COLO668 (cell line): ENCODE measurements around the gene MRPL2.

Experiments used
- DNase-seq: peaks from one replicate; lab custom pipeline; 2025; ENCODE audit not compliant: unreplicated experiment; lab: John Stamatoyannopoulos, UW

MRPL2 gene

GRCh38 chr6:43059168-43060033 is at the start of gene MRPL2, which contains the start of gene KLC4:
Gene MRPL2 (minus strand): TSS chr6:43059434. CDS start chr6:43059381, 53 bp downstream.
Gene KLC4 (plus strand): TSS chr6:43059631. CDS start chr6:43061336, 1,705 bp downstream.
- peak; percentile 96 for DNase-seq

GRCh38 chr6:43107344-43108062 is 48.3 kb upstream of the MRPL2 start:
- DNase-seq = no peak

GRCh38 chr6:43105538-43106222 is 46.4 kb upstream of the MRPL2 start:
- DNase-seq = no peak

- DNase-seq = no peak
These were observed 44.1 kb upstream of the MRPL2 start for GRCh38 chr6:43103253-43103876.

GRCh38 chr6:43101497-43101896 is 42.3 kb upstream of the MRPL2 start:
- no peak for DNase-seq

GRCh38 chr6:43097502-43097901 is 38.3 kb upstream of the MRPL2 start:
- DNase-seq = no peak

GRCh38 chr6:43097098-43097489 is 37.9 kb upstream of the MRPL2 start:
- DNase-seq = no peak

GRCh38 chr6:43096451-43097097 is 37.3 kb upstream of the MRPL2 start:
- peak; percentile 44 for DNase-seq

GRCh38 chr6:43095939-43096338 is 36.7 kb upstream of the MRPL2 start:
- peak; percentile 24 for DNase-seq

GRCh38 chr6:43093436-43094289 is 34.4 kb upstream of the MRPL2 start:
- no peak for DNase-seq

- DNase-seq = no peak
These were observed 33.4 kb upstream of the MRPL2 start for GRCh38 chr6:43092635-43093034.

GRCh38 chr6:43091436-43091991 is 32.3 kb upstream of the MRPL2 start:
- no peak for DNase-seq

GRCh38 chr6:43091020-43091419 is 31.8 kb upstream of the MRPL2 start:
- DNase-seq = no peak

GRCh38 chr6:43090559-43090956 is 31.3 kb upstream of the MRPL2 start:
- peak; percentile 3 for DNase-seq

- DNase-seq = no peak
These were observed 30.8 kb upstream of the MRPL2 start for GRCh38 chr6:43089874-43090558.

GRCh38 chr6:43089467-43089866 is 30.2 kb upstream of the MRPL2 start:
- no peak for DNase-seq

GRCh38 chr6:43088654-43089056 is 29.4 kb upstream of the MRPL2 start:
- DNase-seq = no peak

GRCh38 chr6:43086022-43086658 is 26.9 kb upstream of the MRPL2 start:
- no peak for DNase-seq
